Mammary epithelial cell (primary cell): Measurements from ENCODE around the gene MCMBP.

Experiments used
- CTCF ChIP-seq, 2 donors: IDR thresholded peaks in 1 of 2; conservative IDR thresholded peaks in 1 of 2; 2 replicates each; pipeline ENCODE4 v1.5.1; 2011 to 2012; ENCODE audit warnings: inconsistent platforms in 2 of 2, low read length in 2 of 2, mild to moderate bottlenecking in 2 of 2, control low read depth in 1 of 2, low read depth in 1 of 2; ENCODE audit not compliant: insufficient read depth in 1 of 2; ENCODE audit errors: extremely low read depth in 1 of 2
- EZH2 ChIP-seq: IDR thresholded peaks from 2 replicates; pipeline ENCODE4 v1.6.1; 2012; ENCODE audit warnings: low read length, inconsistent platforms, borderline replicate concordance

- TF ChIP-seq CTCF (conservative IDR thresholded peaks at IDR 0.05 in 1 of 2, IDR thresholded peaks at IDR 0.05 in 1 of 2; ENCODE audit: extremely low read depth in 1 of 2, insufficient read depth in 1 of 2, low read depth in 1 of 2, low read length in 2 of 2), result no peak
- no peak for TF ChIP-seq EZH2
Measured at GRCh38 chr10:119780879-119781480, 91.7 kb downstream of the MCMBP start.
